ENCODE measurements around the gene CFLAR. TPM values are rescaled to one million over a fixed set of nuclear protein-coding genes. Genes with fewer than 3 reads are reported as not detected.

The CFLAR gene
- total RNA-seq, 1 donor from 2014 or later, result 11.4 TPM

GRCh38 chr2:201100497-201100896 is 15.5 kb upstream of the CFLAR start:
- TF ChIP-seq EZH2phosphoT487 (IDR thresholded peaks at IDR 0.05) (no peak), EZH2 (IDR thresholded peaks at IDR 0.05) (no peak), CTCF (IDR thresholded peaks at IDR 0.05) (no peak)
- no peak overlapping the region for H2AFZ ChIP-seq (replicated peaks)
- Mint-ChIP-seq H3K27ac (no peak overlapping the region), H3K36me3 (no peaks in the 10 kb centered on the region), H3K27me3 (ENCODE audit: insufficient read depth, low read depth) (no peaks in the 10 kb centered on the region), H3K9me3 (no peaks in the 10 kb centered on the region), H3K4me3 (no peak overlapping the region), H3K4me1 (no peaks in the 10 kb centered on the region)
- no peak overlapping the region for H3K4me3 ChIP-seq
- no peaks in the 10 kb centered on the region for H3K27me3 ChIP-seq
- no peaks in the 10 kb centered on the region for H3K4me1 ChIP-seq
- DNase-seq (ENCODE audit: low spot score), result no peak
- no peak overlapping the region for H3K27ac ChIP-seq
- H3F3A ChIP-seq (ENCODE audit: low read depth), result no peaks in the 10 kb centered on the region
- no peaks in the 10 kb centered on the region for H3K36me3 ChIP-seq
- no peaks in the 10 kb centered on the region for H3K9me3 ChIP-seq (ENCODE audit: low read depth)
- H3K9ac ChIP-seq, result no peak overlapping the region
- no peaks in the 10 kb centered on the region for H3K79me2 ChIP-seq (ENCODE audit: low read depth)
- no peak overlapping the region for H3K4me2 ChIP-seq
- H4K20me1 ChIP-seq (ENCODE audit: low read depth), result no peaks in the 10 kb centered on the region

- Histone ChIP-seq H3K36me3 (no peaks in the 10 kb centered on the region), H3K9ac (no peak overlapping the region), H3K27ac (no peak overlapping the region), H2AFZ (replicated peaks) (no peak overlapping the region), H3K79me2 (ENCODE audit: low read depth) (no peaks in the 10 kb centered on the region), H4K20me1 (ENCODE audit: low read depth) (no peaks in the 10 kb centered on the region), H3K4me2 (no peak overlapping the region), H3K9me3 (ENCODE audit: low read depth) (no peaks in the 10 kb centered on the region), H3K4me1 (no peaks in the 10 kb centered on the region), H3K4me3 (no peak overlapping the region), H3F3A (ENCODE audit: low read depth) (no peaks in the 10 kb centered on the region), H3K27me3 (no peaks in the 10 kb centered on the region)
- Mint-ChIP-seq H3K9me3 (no peaks in the 10 kb centered on the region), H3K27ac (no peak overlapping the region), H3K36me3 (no peaks in the 10 kb centered on the region), H3K27me3 (ENCODE audit: insufficient read depth, low read depth) (no peaks in the 10 kb centered on the region), H3K4me3 (no peak overlapping the region), H3K4me1 (no peaks in the 10 kb centered on the region)
- DNase-seq (ENCODE audit: low spot score), result no peak
- no peak for TF ChIP-seq EZH2 (IDR thresholded peaks at IDR 0.05)
- no peak for TF ChIP-seq EZH2phosphoT487 (IDR thresholded peaks at IDR 0.05)
These were observed 10.2 kb upstream of the CFLAR start for GRCh38 chr2:201105759-201106158.

- Histone ChIP-seq H3K4me3 (no peak overlapping the region), H3K9ac (no peak overlapping the region), H3K36me3 (no peaks in the 10 kb centered on the region), H3K27ac (no peak overlapping the region), H3F3A (ENCODE audit: low read depth) (no peaks in the 10 kb centered on the region), H3K4me2 (no peak overlapping the region), H3K79me2 (ENCODE audit: low read depth) (no peaks in the 10 kb centered on the region), H3K9me3 (ENCODE audit: low read depth) (no peaks in the 10 kb centered on the region), H3K27me3 (no peaks in the 10 kb centered on the region), H4K20me1 (ENCODE audit: low read depth) (no peaks in the 10 kb centered on the region), H2AFZ (replicated peaks) (no peak overlapping the region), H3K4me1 (no peaks in the 10 kb centered on the region)
- H3K4me1 Mint-ChIP-seq, result peaks cover 3% of the 10 kb centered on the region
- no peaks in the 10 kb centered on the region for H3K9me3 Mint-ChIP-seq
- no peak overlapping the region for H3K27ac Mint-ChIP-seq
- TF ChIP-seq CTCF (IDR thresholded peaks at IDR 0.05) (no peak), EZH2 (IDR thresholded peaks at IDR 0.05) (no peak), EZH2phosphoT487 (IDR thresholded peaks at IDR 0.05) (no peak)
- no peak overlapping the region for H3K4me3 Mint-ChIP-seq
- H3K27me3 Mint-ChIP-seq (ENCODE audit: insufficient read depth, low read depth), result no peaks in the 10 kb centered on the region
- DNase-seq (ENCODE audit: low spot score), result no peak
- no peaks in the 10 kb centered on the region for H3K36me3 Mint-ChIP-seq
These were observed 8.3 kb upstream of the CFLAR start for GRCh38 chr2:201107624-201108023.

GRCh38 chr2:201108341-201108740 is 7.6 kb upstream of the CFLAR start:
- Histone ChIP-seq H3K36me3 (no peaks in the 10 kb centered on the region), H3F3A (ENCODE audit: low read depth) (no peaks in the 10 kb centered on the region), H3K4me1 (no peaks in the 10 kb centered on the region), H3K4me2 (no peak overlapping the region), H3K9ac (no peak overlapping the region), H3K79me2 (ENCODE audit: low read depth) (no peaks in the 10 kb centered on the region), H2AFZ (replicated peaks) (no peak overlapping the region), H3K27ac (no peak overlapping the region), H3K4me3 (no peak overlapping the region), H3K9me3 (ENCODE audit: low read depth) (no peaks in the 10 kb centered on the region), H4K20me1 (ENCODE audit: low read depth) (no peaks in the 10 kb centered on the region), H3K27me3 (no peaks in the 10 kb centered on the region)
- TF ChIP-seq EZH2 (IDR thresholded peaks at IDR 0.05), result no peak
- no peak for TF ChIP-seq EZH2phosphoT487 (IDR thresholded peaks at IDR 0.05)
- no peak for TF ChIP-seq CTCF (IDR thresholded peaks at IDR 0.05)
- no peak for DNase-seq (ENCODE audit: low spot score)
- H3K9me3 Mint-ChIP-seq, result no peaks in the 10 kb centered on the region
- H3K36me3 Mint-ChIP-seq, result no peaks in the 10 kb centered on the region
- H3K4me3 Mint-ChIP-seq, result no peak overlapping the region
- H3K27ac Mint-ChIP-seq, result no peak overlapping the region
- H3K4me1 Mint-ChIP-seq, result peaks cover 3% of the 10 kb centered on the region
- H3K27me3 Mint-ChIP-seq (ENCODE audit: insufficient read depth, low read depth), result no peaks in the 10 kb centered on the region
